ENCODE data around the gene GALNT7. TPM values are rescaled to one million over a fixed set of nuclear protein-coding genes. Genes with fewer than 3 reads are reported as not detected.
A peak's percentile ranks its signal among the peaks of the same experiment; 100 is the strongest.

Gene GALNT7
- total and polyA plus RNA-seq, 10 of the 15 experiments (the other 5 are each of a cell fraction or from before 2014, with no cell fraction given), result 14.2 to 33.2 (median 28.9) TPM

- FAIRE-seq (no peak), ATAC-seq (peak; percentile 47; the same call in 2 of the 3 replicates), DNase-seq (ENCODE audit: low read depth, low spot score) (no peak)
- intact Hi-C loops (cut with micrococcal nuclease; ENCODE audit: unreplicated experiment), result no loop called here
- BruUV-seq (replicated peaks), result no TSS peak
- Histone ChIP-seq H3K9ac (ENCODE audit: control insufficient read depth, insufficient read depth, low read length) (no peak overlapping the region), H3K79me2 (ENCODE audit: control insufficient read depth, insufficient read depth, low read length) (no peaks in the 10 kb centered on the region; the same call in none of the 2 replicates), H3K4me2 (ENCODE audit: control insufficient read depth, insufficient read depth) (no peak overlapping the region), H3K9me3 (replicated peaks; ENCODE audit: control insufficient read depth, insufficient read depth, low read length) (no peaks in the 10 kb centered on the region), H2AFZ (ENCODE audit: control insufficient read depth, low read depth, low read length) (no peak overlapping the region), H3K27ac (ENCODE audit: control insufficient read depth, insufficient read depth) (no peak overlapping the region), H3K36me3 (ENCODE audit: control insufficient read depth in 2 of 2, insufficient read depth in 2 of 2, low read length in 1 of 2) (no peaks in the 10 kb centered on the region; a peak in 1 of 4 replicates), H3K4me1 (ENCODE audit: control insufficient read depth, insufficient read depth, low read length) (no peaks in the 10 kb centered on the region), H3K4me3 (no peak overlapping the region), H3K27me3 (replicated peaks in 1 of 2; ENCODE audit: control insufficient read depth in 2 of 2, insufficient read depth in 2 of 2, low read length in 1 of 2) (no peaks in the 10 kb centered on the region), H4K20me1 (ENCODE audit: control insufficient read depth, insufficient read depth) (no peaks in the 10 kb centered on the region)
- in situ Hi-C loops (cut with MboI), result no loop called here
- TF ChIP-seq RCOR1 (conservative IDR thresholded peaks at IDR 0.05; ENCODE audit: low read depth, low read length), result no peak
- no peak for TF ChIP-seq SIN3A (IDR thresholded peaks at IDR 0.05; ENCODE audit: low read depth, low read length)
- no peak for TF ChIP-seq KLF5 (IDR thresholded peaks at IDR 0.05; ENCODE audit: partially characterized antibody)
- no peak for TF ChIP-seq NR2C2 (IDR thresholded peaks at IDR 0.05; ENCODE audit: borderline replicate concordance, control insufficient read depth, insufficient read length, low read depth)
- no peak for TF ChIP-seq RELB (IDR thresholded peaks at IDR 0.05; ENCODE audit: low read depth)
- no peak for TF ChIP-seq TAF1 (IDR thresholded peaks at IDR 0.05; ENCODE audit: borderline replicate concordance, low read depth, low read length)
- TF ChIP-seq NRF1 (conservative IDR thresholded peaks at IDR 0.05; ENCODE audit: low read depth, low read length), result no peak
- no peak for TF ChIP-seq ASH2L (IDR thresholded peaks at IDR 0.05; ENCODE audit: borderline replicate concordance, low read depth)
- no peak for TF ChIP-seq PRDM15 (CRISPR knock-in tag; IDR thresholded peaks at IDR 0.05)
- peak; percentile 36 for TF ChIP-seq RAD21 (IDR thresholded peaks at IDR 0.05; ENCODE audit: insufficient read depth, low read depth, low read length)
- TF ChIP-seq CTCF (IDR thresholded peaks at IDR 0.05 in 2 of 3, conservative IDR thresholded peaks at IDR 0.05 in 1 of 3; ENCODE audit: control insufficient read depth in 2 of 3, extremely low read depth in 1 of 3, insufficient read depth in 1 of 3, low read depth in 3 of 3, low read length in 3 of 3), result peak; percentile 15 to 17 (median 16); a peak in 2 of 6 replicates
- WGBS (ENCODE audit: insufficient coverage, insufficient replicate concordance, low lambda C conversion rate, missing lambda C conversion rate), result 97% methylated on average over 4 of the region's 4 CpGs
- CTCF ChIA-PET, result interaction anchor here (0.9 to 4.9 kb wide), 7 partner anchors 10 to 268 kb away, joined by 3 to 34 read pairs (median 13); no protein-coding TSS in a partner anchor
- SMC1A ChIA-PET (ENCODE audit: uncharacterized antibody, unreplicated experiment), result interaction anchor here (1.1 to 2.2 kb wide), 9 partner anchors 10 to 268 kb away, joined by 3 to 9 read pairs (median 3); no protein-coding TSS in a partner anchor
- RAD21 ChIA-PET (ENCODE audit: unreplicated experiment), result interaction anchor here (0.8 to 1.2 kb wide), 2 partner anchors 21 to 267 kb away, joined by 3 read pairs; no protein-coding TSS in a partner anchor
- POLR2A ChIA-PET, result interaction anchor here (0.9 kb wide), 1 partner anchor 13 kb away, joined by 3 read pairs; no protein-coding TSS in a partner anchor
Measured at GRCh38 chr4:173280998-173281397, 112.4 kb downstream of the GALNT7 start.

Data from GM12878 (cell line).